GM12872 (cell line): ENCODE data around the gene C2orf92.

Source experiments
- CTCF ChIP-seq: IDR thresholded peaks from 3 replicates; pipeline ENCODE4 v1.5.1; 2011; ENCODE audit warnings: low read depth, mild to moderate bottlenecking, low read length, moderate library complexity; ENCODE audit not compliant: insufficient read depth

Gene C2orf92

GRCh38 chr2:97735161-97735561 lies 65.6 kb downstream of the C2orf92 start:
- TF ChIP-seq CTCF, result no peak

GRCh38 chr2:97736185-97736584 lies 66.7 kb downstream of the C2orf92 start:
- TF ChIP-seq CTCF, result no peak

- no peak for TF ChIP-seq CTCF
These were observed 67.3 kb downstream of the C2orf92 start for GRCh38 chr2:97736608-97737330.

- no peak for TF ChIP-seq CTCF
These were observed 68.1 kb downstream of the C2orf92 start for GRCh38 chr2:97737421-97738178.

- TF ChIP-seq CTCF, result no peak
These were observed 68.9 kb downstream of the C2orf92 start for GRCh38 chr2:97738179-97739019.

- no peak for TF ChIP-seq CTCF
These were observed 69.7 kb downstream of the C2orf92 start for GRCh38 chr2:97739020-97739892.
